ENCODE measurements around the gene TSGA10.
"Not testable (repeated sequence)": the region's sequence is repeated elsewhere in the genome, so short reads cannot be mapped to it uniquely, and the experiment has no call there.

The TSGA10 gene

GRCh38 chr2:99067871-99068625 is 86.7 kb downstream of the TSGA10 start:
- DNase-seq = no peak

- DNase-seq = no peak
Measured at GRCh38 chr2:99066075-99066958, 88.4 kb downstream of the TSGA10 start.

- not testable (repeated sequence) for DNase-seq
Measured at GRCh38 chr2:99049187-99049586, 105.6 kb downstream of the TSGA10 start.

GRCh38 chr2:99040736-99041300 is 113.9 kb downstream of the TSGA10 start:
- DNase-seq = not testable (repeated sequence)

- no peak for DNase-seq
Measured at GRCh38 chr2:99035920-99036319, 118.8 kb downstream of the TSGA10 start.

- no peak for DNase-seq
Measured at GRCh38 chr2:99032786-99033185, 122.0 kb downstream of the TSGA10 start.

GRCh38 chr2:99032001-99032400 is 122.7 kb downstream of the TSGA10 start:
- DNase-seq = no peak

- no peak for DNase-seq
Measured at GRCh38 chr2:99031481-99031880, 123.3 kb downstream of the TSGA10 start.

GRCh38 chr2:99028558-99028957 is 126.2 kb downstream of the TSGA10 start:
- DNase-seq = no peak

GRCh38 chr2:99027856-99028255 is 126.9 kb downstream of the TSGA10 start:
- no peak for DNase-seq

GRCh38 chr2:99000708-99001107 is 154.0 kb downstream of the TSGA10 start:
- DNase-seq = no peak

- DNase-seq = not testable (repeated sequence)
Measured at GRCh38 chr2:98988695-98989094, 166.0 kb downstream of the TSGA10 start.

GRCh38 chr2:98985905-98986666 is 168.7 kb downstream of the TSGA10 start:
- no peak for DNase-seq

- no peak for DNase-seq
Measured at GRCh38 chr2:98975611-98976010, 179.1 kb downstream of the TSGA10 start.

GRCh38 chr2:98972582-98973167 is 182.1 kb downstream of the TSGA10 start:
- DNase-seq = no peak

GRCh38 chr2:98959810-98960507 is 194.8 kb downstream of the TSGA10 start:
- no peak for DNase-seq

- no peak for DNase-seq
Measured at GRCh38 chr2:98952966-98953365, 201.8 kb downstream of the TSGA10 start.

- DNase-seq = no peak
Measured at GRCh38 chr2:98948956-98949739, 205.6 kb downstream of the TSGA10 start.

GRCh38 chr2:98947554-98947953 is 207.2 kb downstream of the TSGA10 start:
- no peak for DNase-seq
